ENCODE results near the gene BRSK2. TPM values are rescaled to one million over a fixed set of nuclear protein-coding genes. Genes with fewer than 3 reads are reported as not detected.

Gene BRSK2
- total and polyA plus RNA-seq, 2 of the 4 experiments (the other 2 are of a cell fraction): 0.18 to 0.62 TPM

- H3K56ac ChIP-seq (ENCODE audit: extremely low read depth, insufficient read depth, low read length): no peak overlapping the region
- H4K5ac ChIP-seq (ENCODE audit: low read depth, low read length): no peak overlapping the region
- TF ChIP-seq MAZ (IDR thresholded peaks at IDR 0.05; ENCODE audit: borderline replicate concordance, low read depth, low read length): no peak
- TF ChIP-seq CTCF (conservative IDR thresholded peaks at IDR 0.05; ENCODE audit: low read depth, low read length): no peak
- no peak for TF ChIP-seq POLR2A (IDR thresholded peaks at IDR 0.05; ENCODE audit: low read depth, low read length)
- TF ChIP-seq RFX5 (IDR thresholded peaks at IDR 0.05; ENCODE audit: low read depth, low read length): no peak
- no peak for TF ChIP-seq CEBPB (IDR thresholded peaks at IDR 0.05; ENCODE audit: low read depth, low read length)
- no peak for TF ChIP-seq NFE2L2 (IDR thresholded peaks at IDR 0.05; ENCODE audit: low read depth, low read length)
- no peak for TF ChIP-seq FOS (IDR thresholded peaks at IDR 0.05; ENCODE audit: low read depth, low read length)
- no peak for TF ChIP-seq RAD21 (IDR thresholded peaks at IDR 0.05; ENCODE audit: low read length)
- TF ChIP-seq MXI1 (IDR thresholded peaks at IDR 0.05; ENCODE audit: borderline replicate concordance, low read depth, low read length): no peak
- no peak for TF ChIP-seq SMC3 (IDR thresholded peaks at IDR 0.05; ENCODE audit: low read depth, low read length)
- no peak overlapping the region for H3K27ac ChIP-seq (ENCODE audit: insufficient read depth, low read length)
- peaks cover 13% of the 10 kb centered on the region; the same call in 1 of the 2 replicates for H3K4me1 ChIP-seq (ENCODE audit: control insufficient read depth, insufficient read depth, low read length)
- no peaks in the 10 kb centered on the region for H3K9me3 ChIP-seq (ENCODE audit: control insufficient read depth, insufficient read depth, low read length)
- H2BK20ac ChIP-seq (ENCODE audit: low read depth, low read length): no peak overlapping the region
- H3K9ac ChIP-seq (ENCODE audit: low read depth, low read length): no peak overlapping the region
- H3K4me2 ChIP-seq (ENCODE audit: low read depth, low read length): no peak overlapping the region
- CTCF ChIA-PET: no interaction called here
- H3K4ac ChIP-seq (ENCODE audit: low read depth, low read length): no peak overlapping the region
- DNase-seq (no peak), ATAC-seq (ENCODE audit: low read depth) (no peak)
- H3K4me3 ChIP-seq (ENCODE audit: insufficient read depth, low read depth, low read length): no peak overlapping the region
- no peak overlapping the region for H2BK15ac ChIP-seq (ENCODE audit: low read depth, low read length)
- H4K8ac ChIP-seq (ENCODE audit: low read depth in 2 of 2, low read length in 2 of 2): no peak overlapping the region
- BruUV-seq (replicated peaks): no TSS peak
- H4K91ac ChIP-seq (ENCODE audit: insufficient read depth, low read depth, low read length): no peak overlapping the region
- no peak overlapping the region for H3K23ac ChIP-seq (ENCODE audit: low read depth, low read length)
- no peaks in the 10 kb centered on the region for H3K27me3 ChIP-seq (ENCODE audit: control insufficient read depth, insufficient read depth, low read length)
- no peaks in the 10 kb centered on the region for H3K36me3 ChIP-seq (ENCODE audit: control insufficient read depth, insufficient read depth, low read length)
- dilution Hi-C loops (cut with HindIII; ENCODE audit: low sequenced_read_pairs, unreplicated experiment): no loop called here
- H3K79me1 ChIP-seq (ENCODE audit: low read depth in 1 of 2, low read length in 2 of 2): no peaks in the 10 kb centered on the region
- no peak overlapping the region for H2AK9ac ChIP-seq (replicated peaks; ENCODE audit: low read depth, low read length, poor library complexity)
- POLR2A ChIA-PET (ENCODE audit: unreplicated experiment): no interaction called here
- no peak overlapping the region for H3K14ac ChIP-seq (replicated peaks; ENCODE audit: low read depth, low read length)
- no peak overlapping the region for H2AFZ ChIP-seq (replicated peaks; ENCODE audit: low read length, poor library complexity)
- H4K20me1 ChIP-seq (ENCODE audit: insufficient read depth, low read length): no peaks in the 10 kb centered on the region; the same call in 1 of the 2 replicates
- intact Hi-C loops (cut with micrococcal nuclease): no loop called here
- H3K18ac ChIP-seq (ENCODE audit: low read depth, low read length): no peak overlapping the region
- in situ Hi-C loops (cut with MboI; ENCODE audit: low sequenced_read_pairs): no loop called here
- H2BK5ac ChIP-seq (ENCODE audit: low read depth, low read length, poor library complexity, severe bottlenecking): no peak overlapping the region
- no peak overlapping the region for H2BK120ac ChIP-seq (ENCODE audit: low read depth, low read length)
- 94% methylated on average over 5 of the region's 13 CpGs; no CpG with 5 or more reads in 1 of the 2 experiments for WGBS, 2 experiments (ENCODE audit: extremely low coverage in 2 of 2, insufficient read length in 1 of 2)
- no peak overlapping the region for H2AK5ac ChIP-seq (ENCODE audit: low read depth, low read length)
- no peaks in the 10 kb centered on the region for H3K9me1 ChIP-seq (ENCODE audit: insufficient read depth, low read length)
Measured at GRCh38 chr11:1462698-1462975, 72.9 kb downstream of the BRSK2 start.

All from IMR-90 (cell line).